Stimulated activated CD4-positive, alpha-beta T cell treated with anti-CD3 and anti-CD28 coated beads, Interleukin-1b, Interleukin-23, amount 100 ng/mL, for 48 hours (primary cell): ENCODE data around the gene BPIFA3.
"Not testable (repeated sequence)": the region's sequence is repeated elsewhere in the genome, so short reads cannot be mapped to it uniquely, and the experiment has no call there.

Experiments
- DNase-seq: peaks from one replicate; pipeline ENCODE4 v3.0.0-alpha.2; 2020

The BPIFA3 gene

DNA sequence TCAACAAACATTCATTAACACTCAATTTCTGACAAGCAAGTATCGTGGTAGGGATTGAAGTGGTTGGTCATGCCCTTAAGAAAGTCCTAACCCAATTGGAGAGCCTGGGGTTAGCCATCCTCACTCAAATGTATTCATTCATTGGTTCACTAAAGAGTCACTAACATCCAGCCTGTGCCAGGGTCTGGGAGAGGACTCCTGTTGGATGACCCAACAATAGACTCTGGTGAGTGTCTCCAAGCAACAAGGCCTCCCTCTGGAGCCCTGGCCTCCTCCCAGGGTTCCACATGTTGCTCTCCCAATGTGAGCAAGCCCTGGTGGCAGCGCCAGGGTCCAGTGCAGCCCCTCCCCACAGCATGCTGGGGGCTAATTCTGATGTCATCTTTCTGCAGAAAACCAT, at the start of gene BPIFA3:
BPIFA3 (plus strand) TSS at position 301 of the 400 bp plus-strand sequence. CDS start 185 bp downstream, outside the sequence.
- DNase-seq, result no peak

DNA sequence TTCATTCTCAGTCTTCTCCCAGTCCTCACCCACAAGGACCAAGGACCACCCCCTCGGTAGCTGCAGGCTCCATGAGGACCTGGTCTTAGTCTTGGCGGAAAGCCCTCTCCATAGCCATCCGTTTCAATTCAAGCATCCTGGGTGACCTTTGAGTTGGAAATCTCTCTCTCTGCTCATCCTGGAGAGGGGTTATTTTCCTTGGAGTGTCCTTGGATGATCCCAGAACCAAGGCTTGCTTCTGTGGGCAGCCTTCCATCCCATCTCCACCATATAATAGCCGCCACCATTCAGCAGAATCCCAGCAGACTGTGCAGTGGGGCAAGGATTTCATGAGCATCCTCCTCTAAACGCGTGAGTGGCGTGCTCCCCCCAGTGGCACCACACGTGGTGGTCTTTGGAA, 49.3 kb upstream of the BPIFA3 start, which contains the start of gene BPIFA2:
BPIFA2 (plus strand) TSS at position 301 of the 400 bp plus-strand sequence. CDS start 987 bp downstream, outside the sequence.
- DNase-seq, result no peak

- peak; percentile 34 for DNase-seq
Measured at GRCh38 chr20:33169176-33169794, 47.9 kb upstream of the BPIFA3 start.

DNA sequence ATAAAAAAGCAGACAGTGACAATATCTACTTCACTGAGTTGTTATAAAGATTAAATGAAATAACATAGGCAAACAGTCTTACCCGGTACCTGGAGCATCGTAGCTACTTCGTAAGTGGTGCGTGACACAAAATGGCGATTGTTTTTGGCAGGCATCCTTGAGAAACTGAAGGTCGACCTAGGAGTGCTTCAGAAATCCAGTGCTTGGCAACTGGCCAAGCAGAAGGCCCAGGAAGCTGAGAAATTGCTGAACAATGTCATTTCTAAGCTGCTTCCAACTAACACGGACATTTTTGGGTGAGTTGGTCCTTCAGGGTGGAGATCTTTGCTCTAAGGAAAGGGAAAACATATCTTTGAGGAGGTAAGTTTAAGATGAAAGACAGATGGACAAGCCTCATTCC, 44.4 kb upstream of the BPIFA3 start:
- no peak for DNase-seq

GRCh38 chr20:33175123-33175522, 42.0 kb upstream of the BPIFA3 start:
- DNase-seq, result no peak

GRCh38 chr20:33176101-33176500, 41.1 kb upstream of the BPIFA3 start:
- DNase-seq, result no peak

DNA sequence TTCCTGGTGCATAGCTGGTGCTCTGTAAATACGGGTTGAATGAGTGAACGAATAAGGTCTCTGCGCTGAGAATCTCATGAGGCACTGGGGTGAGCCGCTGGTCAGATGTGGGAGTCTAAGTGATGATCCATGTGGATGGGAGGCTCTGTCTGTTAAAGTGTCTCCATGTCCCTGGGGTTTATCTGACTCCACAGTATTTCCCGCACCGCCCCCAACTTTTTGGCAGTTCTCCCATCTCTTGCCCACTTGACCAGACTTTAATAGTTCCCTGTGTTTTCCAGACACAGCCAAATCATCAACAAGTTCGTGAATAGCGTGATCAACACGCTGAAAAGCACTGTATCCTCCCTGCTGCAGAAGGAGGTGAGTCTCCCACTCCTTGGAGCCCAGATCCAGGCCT, 39.3 kb upstream of the BPIFA3 start:
- DNase-seq, result no peak

- DNase-seq, result no peak
Measured at GRCh38 chr20:33178726-33179125, 38.4 kb upstream of the BPIFA3 start.

DNA sequence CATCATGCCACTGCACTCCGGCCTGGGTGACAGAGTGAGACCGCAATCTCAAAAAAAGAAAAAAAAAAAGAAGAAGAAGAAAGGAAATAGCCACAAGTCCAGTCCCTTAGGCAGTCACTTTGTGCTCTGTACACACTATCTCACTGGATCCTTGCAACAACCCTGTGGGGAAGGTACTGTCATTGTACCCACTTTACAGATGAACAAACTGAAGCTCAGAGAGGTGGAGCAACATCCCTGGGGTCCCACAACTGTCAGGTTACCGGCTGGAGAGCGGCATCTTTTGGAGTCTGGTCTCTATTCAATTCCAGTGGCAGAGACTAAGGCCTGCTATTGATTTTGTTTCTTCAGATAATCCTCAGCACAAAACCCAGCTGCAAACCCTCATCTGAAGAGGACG, 37.0 kb upstream of the BPIFA3 start:
- no peak for DNase-seq

DNA sequence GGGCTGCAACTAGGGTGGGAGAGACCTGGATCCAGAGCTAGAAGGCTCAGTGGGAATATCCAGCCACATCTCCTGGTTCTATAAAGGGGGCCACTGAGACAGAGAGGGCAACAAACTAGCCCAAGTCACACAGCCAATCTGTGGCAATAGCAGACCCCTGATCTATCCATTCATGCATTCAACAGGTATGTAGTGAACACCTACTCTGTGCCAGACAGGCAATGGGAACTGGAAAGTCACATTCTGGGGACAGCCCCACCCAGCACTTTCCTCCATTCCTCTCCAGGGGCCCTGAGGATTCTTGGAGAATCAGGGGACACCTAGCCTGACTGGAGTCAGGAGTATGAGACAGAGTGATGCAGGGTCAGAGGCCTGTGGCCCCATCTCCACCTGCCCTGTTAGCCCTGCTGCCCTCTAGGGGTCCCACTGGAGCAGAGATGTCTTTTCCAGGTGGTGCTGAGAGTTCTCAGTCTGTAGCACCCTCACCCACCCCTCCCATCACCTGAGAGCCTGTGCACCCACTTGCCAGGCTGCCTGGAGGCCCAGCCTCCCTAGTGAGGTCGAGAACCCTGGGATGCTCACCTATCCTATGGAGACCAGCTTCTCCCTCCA, 35.6 kb upstream of the BPIFA3 start:
- DNase-seq, result no peak

GRCh38 chr20:33183312-33183711, 33.8 kb upstream of the BPIFA3 start:
- DNase-seq, result no peak

- DNase-seq, result not testable (repeated sequence)
Measured at GRCh38 chr20:33185031-33185590, 32.0 kb upstream of the BPIFA3 start.

GRCh38 chr20:33187491-33187890, 29.7 kb upstream of the BPIFA3 start:
- no peak for DNase-seq

- no peak for DNase-seq
Measured at GRCh38 chr20:33188421-33188820, 28.7 kb upstream of the BPIFA3 start.

DNA sequence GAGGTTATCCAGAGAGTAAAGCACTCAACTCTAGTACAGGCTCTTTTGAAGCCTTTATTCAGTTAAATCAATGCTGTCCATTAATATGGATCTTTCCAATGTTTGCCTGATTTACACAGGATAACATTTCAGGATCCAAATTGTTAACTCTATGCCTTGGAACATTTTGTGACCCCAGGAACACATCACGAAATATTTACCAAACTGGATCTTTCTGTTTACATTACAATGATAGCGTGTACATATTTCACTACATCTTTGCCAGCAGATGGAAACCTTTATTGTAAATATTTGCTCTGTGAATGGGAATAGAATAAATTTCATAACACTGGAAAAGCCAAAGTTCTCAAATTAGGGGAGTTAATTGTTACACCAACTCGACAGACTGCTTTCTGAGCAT, 25.7 kb upstream of the BPIFA3 start:
- no peak for DNase-seq

GRCh38 chr20:33191955-33192354, 25.2 kb upstream of the BPIFA3 start:
- DNase-seq, result no peak

DNA sequence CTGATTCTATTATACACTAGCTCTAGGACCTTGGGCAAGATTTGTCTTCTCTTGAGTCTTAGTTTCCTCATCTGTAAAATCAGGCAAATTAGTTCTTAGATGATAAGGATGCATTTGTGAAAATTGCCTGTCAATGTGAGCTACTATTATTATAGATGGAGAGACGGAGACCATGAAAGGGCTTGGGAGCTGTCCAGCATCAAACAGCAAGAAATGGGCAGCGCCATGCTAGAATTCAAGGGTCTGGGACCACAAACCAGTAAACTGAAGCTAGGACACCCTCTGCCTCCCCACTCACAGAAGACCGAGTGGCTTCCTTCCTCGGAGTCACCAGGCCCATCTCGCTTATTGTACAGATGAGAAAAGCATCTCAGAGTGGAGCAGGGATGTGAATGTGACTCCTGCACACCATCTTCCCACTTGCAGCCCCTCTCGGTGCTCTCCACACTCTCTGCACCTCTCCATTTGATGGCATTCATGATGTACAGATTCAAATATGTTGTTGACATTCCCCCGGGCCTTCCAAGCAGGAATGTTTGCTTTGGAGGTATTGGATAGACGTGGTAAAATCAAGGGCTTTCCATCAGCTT, 24.1 kb upstream of the BPIFA3 start:
- DNase-seq, result no peak

GRCh38 chr20:33199026-33199425, 18.1 kb upstream of the BPIFA3 start:
- no peak for DNase-seq

GRCh38 chr20:33202451-33202850, 14.7 kb upstream of the BPIFA3 start:
- DNase-seq, result no peak

GRCh38 chr20:33203444-33203843, 13.7 kb upstream of the BPIFA3 start:
- DNase-seq, result no peak

DNA sequence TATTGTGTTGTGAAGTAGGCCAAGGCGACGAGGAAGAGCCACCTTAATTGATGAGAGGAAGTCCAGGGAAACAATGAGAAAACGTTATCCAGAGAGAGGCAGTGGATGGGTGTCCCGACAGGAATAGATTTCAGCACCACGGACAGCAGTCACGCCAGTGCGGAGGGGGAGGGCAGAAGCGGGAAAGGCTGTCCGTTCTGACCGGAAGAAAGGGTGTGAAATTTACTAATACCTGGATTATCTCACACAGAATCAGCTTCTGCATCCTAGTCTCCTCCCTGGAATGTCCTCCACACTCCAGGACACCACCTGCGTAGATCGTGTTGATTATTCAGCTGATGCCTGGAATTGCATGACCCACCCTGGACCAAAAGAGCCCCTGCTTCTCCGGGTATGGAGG, 7.4 kb upstream of the BPIFA3 start:
- peak; percentile 22 for DNase-seq

DNA sequence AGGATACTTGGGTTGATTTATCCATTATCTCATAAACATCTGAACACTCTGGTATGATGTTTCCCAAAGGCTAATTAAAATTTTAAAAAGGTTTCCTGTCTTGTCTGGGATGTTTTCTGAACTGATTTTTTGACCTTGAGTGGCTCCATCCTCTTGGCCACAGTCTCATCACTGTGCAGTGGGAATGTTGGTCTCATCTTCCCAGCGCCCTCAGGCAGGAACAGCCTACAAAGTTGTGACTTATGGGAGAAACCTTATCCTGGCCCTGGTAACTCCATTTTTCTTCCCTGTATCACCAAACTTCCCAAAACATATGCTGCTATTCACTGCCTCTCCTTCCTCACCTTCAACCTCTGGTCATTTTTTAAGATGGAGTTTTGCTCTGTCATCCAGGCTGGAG, 6.8 kb upstream of the BPIFA3 start:
- DNase-seq, result no peak

DNA sequence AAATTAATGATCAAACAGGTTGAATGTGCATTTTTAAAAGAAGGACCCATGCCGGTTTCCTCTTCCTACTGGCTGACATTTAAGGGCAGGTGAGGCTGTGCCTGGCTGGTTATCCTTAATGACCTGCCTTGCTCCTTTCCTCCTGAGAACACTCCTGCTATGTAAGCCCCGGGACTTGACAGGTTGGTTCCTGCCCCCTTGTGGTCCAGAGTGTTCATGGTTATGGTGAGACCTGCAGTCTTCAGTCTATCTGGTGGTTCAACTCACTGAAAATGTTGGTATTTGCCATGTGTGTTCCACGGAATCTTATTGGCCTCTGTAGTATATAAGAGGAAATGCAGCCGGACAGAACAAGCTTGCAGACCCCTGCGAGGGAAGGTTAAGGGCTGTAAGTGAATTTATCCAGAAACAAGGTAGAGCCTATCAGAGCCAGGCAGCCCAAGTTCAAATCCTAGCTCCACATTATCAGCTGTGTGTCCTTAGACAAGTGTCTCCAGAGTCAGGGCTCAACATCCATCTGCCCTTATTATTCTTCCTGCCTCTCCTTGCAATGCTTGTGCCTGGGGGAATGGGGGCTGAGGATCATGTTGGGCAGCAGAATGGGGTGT, 5.2 kb upstream of the BPIFA3 start:
- DNase-seq, result peak; percentile 10

DNA sequence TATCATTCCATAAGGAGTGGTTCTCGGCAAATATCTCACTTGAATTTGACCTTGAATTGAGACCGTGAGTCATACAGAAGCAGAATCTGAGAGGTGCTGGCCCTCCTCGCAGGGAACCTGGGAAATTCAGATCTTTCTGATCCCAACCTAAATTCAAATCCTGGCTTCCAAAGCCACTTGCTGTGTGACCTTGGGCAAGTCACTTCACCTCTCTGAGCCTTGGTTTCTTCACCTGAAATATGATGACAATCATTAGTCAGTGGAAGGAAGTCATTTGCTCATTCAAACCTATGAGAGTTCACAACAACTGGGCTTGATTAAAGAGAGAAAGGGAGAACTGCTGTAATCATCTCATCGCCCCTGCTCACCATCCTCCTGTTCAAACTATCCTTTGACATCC, 7.2 kb downstream of the BPIFA3 start:
- DNase-seq, result no peak
